GM21737 (cell line): ENCODE measurements around the gene FBXO42.
A peak's percentile ranks its signal among the peaks of the same experiment; 100 is the strongest.

Source experiments
- ATAC-seq: cut with Tn5 transposase; IDR thresholded peaks from one replicate; pipeline ENCODE4 v1.9.1; 2021; ENCODE audit warnings: mild to moderate bottlenecking, moderate library complexity; ENCODE audit not compliant: unreplicated experiment

The FBXO42 gene

DNA sequence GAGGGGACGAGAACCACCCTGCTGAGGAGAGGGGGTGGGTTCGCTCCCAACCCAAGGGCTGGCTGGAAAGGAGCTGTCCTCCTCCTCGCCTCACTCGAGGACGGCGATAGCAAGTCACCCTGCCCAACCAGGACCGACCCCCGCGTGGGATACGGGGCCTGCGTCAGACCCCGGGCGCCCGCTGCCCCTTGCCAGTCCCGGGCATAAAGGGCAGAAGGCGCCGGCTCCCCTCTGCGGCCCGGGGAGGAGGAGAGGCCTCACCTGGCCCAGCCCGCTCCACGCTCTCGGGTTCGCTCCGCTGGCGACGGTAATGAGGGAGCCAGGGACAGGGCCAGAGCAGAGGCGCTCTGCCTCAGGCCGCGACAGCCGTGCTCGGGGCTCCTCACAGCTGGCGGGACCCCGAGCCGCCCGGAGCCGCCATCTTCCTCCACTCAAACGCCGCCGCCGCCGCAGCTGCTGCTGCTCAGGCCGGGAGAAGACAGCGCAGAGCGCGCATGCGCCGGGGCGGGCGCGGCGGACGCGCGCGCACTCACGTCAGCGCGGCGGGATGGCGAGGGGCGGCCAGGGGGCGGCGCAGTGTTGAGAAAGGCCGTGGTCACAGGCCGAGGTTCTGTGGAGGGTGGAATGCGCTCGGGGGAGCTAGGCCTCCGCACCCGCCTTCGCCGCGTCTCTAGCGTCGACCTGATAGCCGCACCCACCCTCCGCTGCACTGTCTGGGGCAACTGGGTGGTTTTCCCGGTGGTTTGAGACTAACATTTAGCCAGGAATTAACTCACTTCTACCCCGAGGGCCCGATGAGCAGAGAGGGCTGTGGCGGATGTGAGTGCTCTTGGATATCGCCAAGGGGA is at the start of gene FBXO42:
Gene FBXO42, minus strand, starts transcription at position 487 of the 848 bp plus-strand sequence. CDS start 37,062 bp downstream, outside the sequence.
- ATAC-seq: peak; percentile 90

DNA sequence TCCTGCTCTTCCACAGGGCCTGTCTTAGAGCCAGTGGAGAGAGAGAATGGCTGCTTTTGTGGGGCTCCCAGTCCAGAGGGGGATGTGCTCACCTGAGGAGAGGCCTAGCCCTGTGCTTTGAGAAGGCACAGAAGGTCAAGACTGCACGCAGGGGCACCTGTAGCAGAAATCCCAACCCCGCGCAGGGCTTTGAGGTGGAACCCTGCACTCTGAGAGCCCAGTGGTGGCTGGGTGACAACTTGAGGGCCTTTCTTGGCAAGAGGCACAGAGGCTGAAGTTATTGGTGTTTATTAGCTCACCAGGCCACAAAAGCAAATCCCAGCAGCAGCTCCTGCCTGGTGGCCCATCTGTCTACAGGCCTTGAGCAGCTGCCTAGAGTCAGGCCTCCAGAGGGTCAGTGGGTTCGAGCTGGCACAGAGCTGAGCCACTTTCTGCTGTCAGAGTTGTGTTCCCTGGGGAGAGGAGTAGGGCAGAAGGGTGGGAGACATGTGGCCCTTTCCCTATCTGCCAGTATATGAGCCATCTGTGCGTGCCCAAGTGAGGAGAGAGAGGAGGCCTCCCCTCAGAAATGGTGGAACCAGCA is 46.2 kb upstream of the FBXO42 start:
- no peak for ATAC-seq

DNA sequence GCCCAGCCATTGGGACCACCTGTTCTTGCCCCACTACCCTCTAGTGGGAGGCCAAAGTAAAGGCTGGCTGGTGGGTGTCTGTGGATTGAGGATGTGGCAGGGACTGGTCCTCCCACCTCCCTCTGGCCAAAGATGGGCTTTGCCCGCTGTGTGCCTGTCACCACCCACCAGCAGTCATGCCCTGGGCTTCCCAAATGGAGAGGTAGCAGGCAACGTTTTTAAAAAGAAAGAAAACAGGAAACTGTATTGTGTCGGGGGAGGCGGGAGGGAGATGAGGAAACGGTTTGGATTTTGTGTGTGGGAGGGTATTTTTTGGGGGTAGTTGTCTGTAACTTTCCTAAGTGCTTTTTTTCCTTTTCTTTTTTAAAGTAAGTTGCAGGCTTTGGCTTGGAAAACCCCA is 44.8 kb upstream of the FBXO42 start:
- no peak for ATAC-seq

DNA sequence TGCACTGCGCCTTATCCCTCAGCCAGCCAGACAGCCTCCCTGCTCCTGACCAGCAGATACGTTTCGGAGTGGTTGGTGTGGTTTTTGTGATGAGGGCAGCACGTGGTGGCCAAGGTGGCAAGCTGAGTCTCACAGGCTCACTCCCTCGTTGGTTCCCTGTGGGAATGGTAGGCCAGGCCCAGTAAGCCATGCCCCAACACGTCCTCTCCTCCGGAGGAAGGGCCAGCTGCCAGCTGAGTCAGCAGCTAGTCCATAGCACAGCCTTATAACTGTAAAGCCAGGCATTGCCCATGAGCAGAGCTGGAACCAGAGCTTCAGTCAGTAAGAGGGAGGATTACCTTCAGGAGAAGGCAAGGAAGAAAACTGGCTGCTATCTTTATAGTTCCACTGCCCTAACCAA is 44.3 kb upstream of the FBXO42 start:
- ATAC-seq: no peak

DNA sequence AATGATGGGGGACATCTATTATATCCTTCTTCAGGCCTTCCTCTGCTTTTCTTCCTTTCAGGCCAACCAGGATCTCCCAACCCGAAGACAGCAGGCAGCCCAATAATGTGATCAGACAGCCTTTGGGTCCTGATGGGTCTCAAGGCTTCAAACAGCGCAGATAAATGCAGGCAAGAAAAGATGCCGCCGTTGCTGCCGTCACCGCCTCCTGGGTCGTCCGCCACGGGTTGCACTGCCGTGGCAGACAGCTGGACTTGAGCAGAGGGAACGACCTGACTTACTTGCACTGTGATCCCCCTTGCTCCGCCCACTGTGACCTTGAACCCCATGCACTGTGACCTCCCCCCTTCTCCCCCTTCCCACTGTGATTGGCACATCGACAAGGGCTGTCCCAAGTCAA is 42.7 kb upstream of the FBXO42 start:
- ATAC-seq: no peak

DNA sequence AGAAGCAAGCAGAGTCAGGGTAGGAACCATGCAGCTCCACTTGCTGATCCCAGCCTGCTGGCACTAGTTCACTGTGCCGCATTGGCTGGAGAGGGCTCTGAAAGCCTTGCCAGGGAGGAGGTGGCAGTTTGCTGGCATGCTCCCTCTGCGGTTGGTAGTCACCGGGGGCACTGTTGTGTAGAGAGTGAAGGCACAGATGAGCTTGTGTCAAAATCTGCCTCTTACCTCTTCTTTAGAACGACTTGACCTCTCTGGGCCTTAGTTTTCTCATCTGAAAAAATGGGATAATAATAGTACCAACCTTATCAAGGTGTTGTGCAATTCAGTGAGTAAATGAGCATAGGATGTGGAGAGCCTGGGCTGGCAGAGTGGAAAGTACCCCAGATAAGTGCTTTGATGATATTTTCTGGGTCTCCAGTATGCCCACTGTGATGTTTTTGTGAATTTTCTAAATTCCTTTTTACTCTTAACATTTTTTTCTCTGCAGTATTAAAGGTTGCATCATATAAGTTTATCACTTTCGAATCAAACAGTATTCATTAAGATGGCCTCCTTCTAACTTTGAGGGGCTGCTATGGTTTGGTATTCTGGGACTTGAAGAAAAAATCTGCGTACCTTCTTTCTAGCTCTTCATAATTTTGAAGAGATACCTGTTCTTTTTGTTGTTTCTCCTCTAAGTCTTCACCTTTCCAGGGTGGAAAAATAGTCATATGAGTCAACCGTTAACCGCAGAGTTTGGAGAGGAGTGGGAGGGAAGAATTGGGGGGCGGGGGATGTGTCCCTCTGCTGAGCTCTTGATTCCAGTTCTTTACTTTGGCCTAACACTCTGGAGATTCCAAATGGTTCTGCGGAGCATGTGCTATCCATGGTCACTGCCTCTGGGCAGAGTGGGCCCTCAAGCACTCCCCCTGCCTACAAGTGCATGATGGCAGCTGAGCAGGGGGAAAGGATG is 41.6 kb upstream of the FBXO42 start:
- no peak for ATAC-seq

DNA sequence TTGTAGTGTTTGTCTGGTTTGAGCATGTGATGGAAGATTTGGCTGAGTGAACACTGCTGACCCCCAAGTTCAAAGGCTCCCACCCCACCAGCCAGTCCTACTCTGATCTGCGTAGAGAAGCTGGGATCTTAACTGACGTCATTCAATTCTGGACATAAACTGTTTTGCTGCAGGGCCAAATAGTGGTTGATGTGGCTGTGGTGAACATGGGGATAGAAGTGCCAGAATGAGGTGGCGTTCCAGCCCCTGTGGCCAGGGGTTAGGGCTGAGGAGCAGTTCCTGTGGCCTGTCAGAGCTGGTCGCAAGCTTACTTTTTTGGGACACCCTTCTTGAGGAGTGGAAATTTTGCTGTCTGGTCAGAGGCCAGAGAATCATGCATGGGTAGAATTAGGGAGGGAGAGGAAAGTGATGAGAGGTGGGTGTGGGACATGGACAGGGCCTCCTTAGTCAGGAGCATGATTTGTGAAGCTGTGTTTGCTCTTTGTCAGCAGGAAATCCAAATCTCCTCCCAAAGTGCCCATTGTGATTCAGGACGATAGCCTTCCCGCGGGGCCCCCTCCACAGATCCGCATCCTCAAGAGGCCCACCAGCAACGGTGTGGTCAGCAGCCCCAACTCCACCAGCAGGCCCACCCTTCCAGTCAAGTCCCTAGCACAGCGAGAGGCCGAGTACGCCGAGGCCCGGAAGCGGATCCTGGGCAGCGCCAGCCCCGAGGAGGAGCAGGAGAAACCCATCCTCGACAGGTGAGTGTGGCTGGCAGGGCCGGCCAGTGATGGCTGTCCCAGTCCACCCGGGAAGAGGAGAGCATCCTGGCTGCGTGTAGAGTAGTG is 40.7 kb upstream of the FBXO42 start:
- no peak for ATAC-seq

DNA sequence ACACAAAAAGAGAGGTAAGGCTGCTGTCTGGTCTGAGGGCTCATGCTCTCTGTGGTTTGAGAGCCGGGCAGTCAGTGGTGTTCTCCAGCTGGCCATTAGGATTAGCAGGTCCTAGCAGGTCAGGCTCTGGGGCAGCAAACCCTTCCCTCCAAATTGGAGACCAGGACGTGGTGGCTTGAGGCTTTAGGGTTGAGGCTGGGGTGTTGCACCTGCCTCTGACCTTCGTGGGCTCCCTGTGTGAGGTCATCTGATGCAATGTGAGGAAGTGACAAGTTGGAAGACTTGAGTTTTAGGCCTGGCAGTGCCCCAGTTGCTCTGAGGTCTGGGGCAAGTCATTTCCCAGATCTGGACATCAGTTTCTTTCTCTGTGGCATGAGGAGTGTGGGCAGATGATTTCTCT is 39.1 kb upstream of the FBXO42 start:
- no peak for ATAC-seq

DNA sequence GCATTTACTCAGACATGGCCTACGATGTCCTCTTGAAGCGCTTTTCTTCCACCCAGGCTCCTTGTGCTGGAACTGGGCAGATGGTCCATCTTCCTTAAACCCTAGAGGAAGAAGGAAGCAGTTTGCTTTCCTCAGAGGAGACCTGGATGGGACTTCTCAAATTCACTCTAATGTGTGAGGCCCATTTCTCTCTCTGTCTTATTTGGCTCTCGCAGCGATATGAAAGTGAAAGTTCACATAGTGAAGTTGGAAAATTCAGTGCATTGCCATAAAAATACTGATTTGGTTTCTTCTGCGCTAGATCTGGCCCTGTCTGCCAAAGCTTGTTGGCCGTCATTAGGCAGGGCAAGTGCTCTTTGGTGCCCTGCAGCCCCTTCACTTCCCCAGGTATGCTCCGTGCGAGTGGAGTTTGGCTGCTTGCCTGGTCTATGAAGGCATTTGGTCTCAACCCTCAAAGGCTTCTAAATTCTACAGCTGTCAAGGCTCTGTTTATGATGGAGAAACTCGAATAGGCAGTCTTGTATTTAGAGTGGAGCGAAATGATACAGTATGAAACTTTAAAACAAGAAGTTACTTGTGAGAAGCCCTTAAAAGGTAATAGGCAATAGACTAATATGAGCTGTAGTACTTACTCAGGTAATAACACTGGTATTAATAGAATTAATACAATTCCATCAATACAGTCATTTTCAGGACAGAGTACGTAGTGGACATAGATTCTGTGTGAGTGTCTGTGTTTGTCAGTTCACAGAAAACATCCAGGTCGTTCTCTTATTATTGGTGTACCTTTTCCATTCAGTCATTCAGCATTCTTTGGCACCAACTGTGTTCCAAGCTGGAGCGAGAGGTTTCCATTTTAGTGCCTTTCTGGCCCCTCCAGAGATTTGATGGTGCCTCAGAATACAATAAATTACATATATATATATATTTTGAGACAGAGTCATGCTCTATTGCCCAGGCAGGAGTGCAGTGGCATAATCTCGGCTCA is 35.2 kb upstream of the FBXO42 start:
- ATAC-seq: no peak

DNA sequence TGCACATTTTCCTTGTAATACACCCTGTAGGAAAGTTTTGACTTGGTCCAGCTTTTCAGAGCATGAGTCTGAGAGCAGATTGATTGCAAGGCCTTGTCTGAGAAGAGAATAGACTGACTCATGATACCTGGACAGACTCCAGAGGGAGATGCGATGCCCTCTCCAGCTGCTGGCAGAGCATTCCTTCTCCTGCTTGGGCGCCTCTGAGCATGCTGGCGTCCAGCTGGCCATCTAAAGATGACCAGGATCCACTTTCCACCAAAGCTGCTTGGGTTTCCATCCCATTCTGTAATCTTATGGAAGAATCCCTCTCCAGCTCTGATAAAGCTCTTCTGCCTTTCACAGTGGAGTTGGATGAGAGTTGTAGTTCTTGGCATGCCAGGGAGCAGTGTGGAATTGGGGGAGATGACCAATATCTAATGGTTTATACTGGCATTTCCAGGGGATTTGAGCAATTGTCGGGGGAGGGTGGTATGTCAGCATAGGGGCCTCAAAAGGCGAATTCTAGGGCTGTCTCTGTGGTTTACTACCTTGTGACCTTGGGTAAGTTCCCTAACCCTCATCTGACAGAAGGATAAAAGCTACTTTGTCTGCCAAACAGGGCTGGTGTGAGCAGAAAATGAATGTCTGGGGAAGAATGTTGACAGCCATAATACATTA is 34.3 kb upstream of the FBXO42 start:
- ATAC-seq: no peak

DNA sequence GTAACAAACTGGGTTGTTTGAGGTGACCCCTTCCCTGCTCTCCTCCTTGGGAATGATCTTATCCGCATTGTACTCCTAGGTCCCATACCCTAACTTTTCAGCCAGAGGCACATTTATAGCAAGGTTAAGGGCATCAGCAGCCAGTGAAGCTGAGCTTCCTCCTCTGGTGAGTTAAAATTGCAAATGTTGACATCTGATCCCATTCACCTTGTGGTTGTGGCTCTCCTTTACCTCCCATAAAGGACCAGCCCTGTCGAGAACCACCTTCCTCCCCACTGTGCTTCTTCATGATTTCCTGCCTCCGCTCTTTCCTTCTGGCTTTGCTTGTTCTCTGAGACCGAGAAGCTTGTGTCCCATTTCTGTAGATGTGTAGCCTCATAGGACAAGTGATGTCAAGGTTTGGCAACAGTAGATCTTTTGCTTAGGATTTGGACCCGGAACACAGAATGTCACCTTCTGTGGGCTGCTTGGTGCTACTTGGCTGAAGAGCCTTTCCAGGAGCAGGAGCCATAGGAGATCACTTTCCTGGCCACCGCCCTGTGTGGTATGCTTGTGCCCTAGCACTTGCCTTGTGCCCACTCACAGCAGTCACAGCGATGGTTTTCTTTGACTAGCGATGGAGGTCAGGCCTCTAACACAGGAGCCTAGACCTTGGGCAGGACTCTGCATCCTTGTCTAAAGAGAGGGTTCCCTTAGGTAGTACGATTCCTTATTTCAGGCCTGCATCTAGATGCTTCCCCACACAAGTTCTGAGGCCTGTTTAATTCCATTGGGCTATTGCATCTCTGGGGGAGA is 33.6 kb upstream of the FBXO42 start:
- ATAC-seq: no peak

DNA sequence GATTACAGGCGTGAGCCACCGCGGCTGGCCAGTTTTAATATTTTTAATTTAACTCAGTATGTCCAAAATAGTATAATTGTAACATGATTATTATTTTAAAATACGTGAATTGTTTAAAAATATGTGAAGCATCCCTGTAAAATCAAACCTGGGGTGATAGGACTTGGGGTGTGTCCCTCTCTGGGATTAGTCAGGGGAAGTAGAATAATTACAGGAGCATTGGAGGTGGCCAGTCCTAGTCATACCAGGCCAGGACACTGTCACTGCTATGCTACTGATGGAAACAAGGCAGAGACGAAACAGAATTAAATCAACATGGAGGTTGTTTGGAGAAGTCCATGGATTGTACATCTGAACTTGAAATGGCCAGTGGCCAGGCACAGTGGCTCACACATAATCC is 31.6 kb upstream of the FBXO42 start:
- ATAC-seq: no peak

DNA sequence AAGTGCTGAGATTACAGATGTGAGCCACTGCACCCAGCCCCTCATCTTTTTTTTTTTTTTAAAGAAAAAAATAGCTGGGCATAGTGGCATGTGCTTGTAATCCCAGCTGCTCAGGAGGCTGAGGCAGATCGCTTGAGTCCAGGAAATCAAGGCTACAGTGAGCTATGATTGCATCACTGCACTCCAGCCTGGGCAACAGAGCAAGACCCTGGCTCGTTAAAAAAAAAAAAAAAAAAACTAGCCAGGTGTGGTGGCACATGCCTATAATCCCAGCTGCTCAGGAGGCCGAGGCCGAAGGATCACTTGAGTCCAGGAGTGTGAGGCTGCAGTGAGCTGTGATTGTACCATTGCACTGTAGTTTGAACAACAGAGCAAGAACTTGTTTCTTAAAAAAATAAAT is 28.6 kb upstream of the FBXO42 start:
- ATAC-seq: no peak

DNA sequence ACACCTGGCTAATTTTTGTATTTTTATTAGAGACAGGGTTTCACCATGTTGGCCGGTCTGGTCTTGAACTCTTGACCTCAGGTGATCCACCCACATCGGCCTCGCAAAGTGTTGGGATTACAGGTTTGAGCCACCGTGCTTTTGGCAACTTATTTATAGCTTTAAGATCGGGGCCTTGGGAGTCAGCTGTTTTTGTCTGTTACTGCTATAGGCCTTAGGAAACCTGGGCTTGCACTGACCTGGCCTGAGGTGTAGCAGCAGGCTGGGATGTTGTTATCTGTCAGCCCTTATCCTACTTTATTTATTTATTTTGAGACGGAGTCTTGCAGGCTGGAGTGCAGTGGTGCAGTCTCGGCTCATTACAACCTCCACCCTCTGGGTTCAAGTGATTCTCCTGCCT is 26.2 kb upstream of the FBXO42 start:
- no peak for ATAC-seq

DNA sequence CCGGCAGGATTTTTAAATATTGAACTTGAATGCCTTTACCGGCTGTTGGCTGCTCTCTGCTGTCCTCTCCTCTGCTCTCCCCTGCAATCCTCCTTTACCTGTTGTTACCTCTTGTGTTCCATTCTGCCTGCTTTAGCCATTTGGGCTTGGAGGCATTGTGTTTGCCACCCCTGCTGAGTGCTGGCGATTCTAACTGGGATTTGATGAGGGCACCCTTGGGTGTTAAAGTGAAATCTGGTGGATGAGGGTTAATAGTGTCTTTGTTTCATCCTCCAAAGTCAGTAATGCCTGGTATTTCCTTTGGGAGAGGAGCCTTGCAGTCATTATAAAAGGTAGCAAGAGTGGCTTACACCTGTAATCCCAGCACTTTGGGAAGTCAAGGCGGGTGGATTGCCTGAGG is 24.7 kb upstream of the FBXO42 start:
- no peak for ATAC-seq

DNA sequence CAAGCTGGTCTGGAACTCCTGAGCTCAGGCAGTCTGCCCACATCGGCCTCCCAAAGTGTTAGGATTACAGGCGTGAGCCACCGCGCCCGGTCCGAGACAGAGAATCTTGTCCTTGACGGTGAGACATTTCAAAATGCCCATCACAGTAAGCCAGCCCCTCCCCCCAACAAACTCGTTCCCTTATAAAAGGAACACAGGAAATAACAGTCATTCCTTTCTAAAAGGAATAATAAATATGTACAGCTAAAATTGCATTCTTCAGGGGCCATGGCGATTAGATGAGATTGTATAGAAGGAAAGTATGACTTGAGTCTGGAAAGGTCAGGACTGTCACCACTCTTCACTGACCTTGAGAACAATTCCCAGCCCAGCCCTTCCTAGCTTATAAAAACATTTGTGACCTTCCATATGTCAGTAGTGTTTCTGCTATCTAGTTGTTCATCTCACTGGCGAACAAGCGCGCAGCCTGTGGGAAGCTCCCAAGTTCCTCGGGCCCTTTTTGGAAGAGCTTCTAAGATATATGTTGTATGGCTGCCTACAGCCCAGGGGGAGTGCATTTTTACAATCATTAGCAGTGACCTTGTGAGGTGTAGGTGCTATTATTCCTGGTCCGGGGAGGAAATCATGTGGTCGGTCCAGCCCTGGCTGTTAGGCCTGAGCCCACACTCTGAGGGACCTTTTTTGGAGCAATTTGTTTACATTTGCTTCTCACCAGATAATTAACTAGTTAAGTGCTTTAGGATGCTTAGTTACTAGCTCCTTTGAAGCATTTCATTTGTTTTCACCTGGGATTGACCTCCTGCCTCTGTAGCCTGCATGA is 23.5 kb upstream of the FBXO42 start:
- ATAC-seq: no peak

DNA sequence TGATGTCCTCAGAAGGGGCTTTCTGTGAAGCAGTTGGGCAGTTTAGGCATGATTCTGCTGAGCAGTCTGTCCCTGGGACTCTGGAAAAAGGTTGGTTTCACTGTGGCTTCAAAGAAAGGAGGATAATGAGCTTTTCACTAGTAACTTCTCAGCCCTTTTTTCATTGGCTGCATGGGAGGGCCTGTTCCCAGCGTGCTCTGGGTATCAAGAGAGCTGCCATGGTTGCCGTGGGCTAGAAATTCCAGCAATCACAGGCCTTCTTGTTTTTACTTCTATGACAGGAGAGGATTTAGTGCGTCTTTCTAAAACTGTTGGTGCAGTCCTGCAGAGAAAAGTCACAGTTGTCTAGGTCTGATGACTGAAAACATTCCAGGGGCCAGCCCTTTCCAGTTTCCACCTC is 22.0 kb upstream of the FBXO42 start:
- ATAC-seq: no peak
